KMS-11 (cell line): ENCODE data around the gene GAREM1.
A peak's percentile ranks its signal among the peaks of the same experiment; 100 is the strongest.

ENCODE experiments used
- H2AFZ ChIP-seq: fragments of 200-600 bp; sonication (generic); 2 replicates; pipeline ENCODE4 v1.6.1; 2016; ENCODE audit warnings: antibody characterized with exemption, mixed run types, low read depth
- H3K27ac ChIP-seq: fragments of 200-600 bp; sonication (generic); 2 replicates; pipeline ENCODE4 v1.6.1; 2016; ENCODE audit warnings: mild to moderate bottlenecking, mixed run types
- H3K27me3 ChIP-seq: fragments of 200-600 bp; sonication (generic); 2 replicates; pipeline ENCODE4 v1.6.1; 2017; ENCODE audit warnings: mild to moderate bottlenecking, low read depth, mixed run types, moderate library complexity; ENCODE audit not compliant: insufficient read depth
- H3K36me3 ChIP-seq: fragments of 200-600 bp; sonication (generic); 2 replicates; pipeline ENCODE4 v1.6.1; 2017; ENCODE audit warnings: mild to moderate bottlenecking, mixed run types; ENCODE audit not compliant: insufficient read depth
- H3K4me1 ChIP-seq: fragments of 200-600 bp; sonication (generic); 2 replicates; pipeline ENCODE4 v1.6.1; 2016; ENCODE audit warnings: mild to moderate bottlenecking, low read depth, mixed run types; ENCODE audit not compliant: poor library complexity, severe bottlenecking
- H3K4me2 ChIP-seq: fragments of 200-600 bp; sonication (generic); 2 replicates; pipeline ENCODE4 v1.7.0; 2016; ENCODE audit warnings: mild to moderate bottlenecking, mixed run types
- H3K4me3 ChIP-seq: fragments of 200-600 bp; sonication (generic); IDR thresholded peaks from 2 replicates; pipeline ENCODE4 v1.6.1; 2017; ENCODE audit warnings: low read depth, low read length, mixed read lengths; ENCODE audit not compliant: insufficient read depth
- H3K79me2 ChIP-seq: fragments of 200-600 bp; sonication (generic); 2 replicates; pipeline ENCODE4 v1.6.1; 2016; ENCODE audit warnings: low read depth, mixed run types; ENCODE audit not compliant: insufficient read depth
- H3K9ac ChIP-seq: fragments of 200-600 bp; sonication (generic); 2 replicates; pipeline ENCODE4 v1.6.1; 2016; ENCODE audit warnings: mild to moderate bottlenecking, mixed run types
- H4K20me1 ChIP-seq: fragments of 200-600 bp; sonication (generic); 2 replicates; pipeline ENCODE4 v1.6.1; 2016; ENCODE audit warnings: mild to moderate bottlenecking, mixed run types; ENCODE audit not compliant: insufficient read depth
- CTCF ChIP-seq: fragments of 200-600 bp; sonication (generic); conservative IDR thresholded peaks from 2 replicates; pipeline ENCODE4 v1.6.1; 2017; ENCODE audit warnings: low read depth, mild to moderate bottlenecking, antibody characterized with exemption, low read length, moderate library complexity, mixed read lengths

The GAREM1 gene

DNA sequence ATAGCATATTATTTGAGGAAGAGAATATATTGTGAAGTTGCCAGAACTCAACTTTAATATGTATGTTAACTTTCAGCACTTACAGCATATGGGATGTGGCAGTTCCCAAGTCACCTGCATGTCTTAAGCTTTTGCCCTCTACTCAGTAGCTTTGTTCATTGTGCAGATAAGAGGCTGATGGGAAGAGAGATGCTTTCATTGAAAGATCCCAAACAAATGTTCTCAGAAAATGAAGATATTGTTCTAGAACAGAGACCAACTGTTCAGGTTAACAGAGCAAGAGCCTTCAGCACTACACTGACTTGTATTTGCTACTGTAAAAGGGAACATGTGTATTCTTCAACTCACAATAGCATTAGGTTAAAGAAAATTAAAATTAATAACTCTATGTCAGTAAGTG, 28.1 kb downstream of the GAREM1 start:
- TF ChIP-seq CTCF: no peak
- no peak overlapping the region for H2AFZ ChIP-seq
- no peak overlapping the region for H3K9ac ChIP-seq
- H3K36me3 ChIP-seq: no peaks in the 10 kb centered on the region
- H3K4me1 ChIP-seq: no peaks in the 10 kb centered on the region
- no peaks in the 10 kb centered on the region for H3K79me2 ChIP-seq
- H3K27me3 ChIP-seq: no peaks in the 10 kb centered on the region
- no peak overlapping the region for H3K27ac ChIP-seq
- H4K20me1 ChIP-seq: no peaks in the 10 kb centered on the region
- H3K4me2 ChIP-seq: no peak overlapping the region
- no peak overlapping the region for H3K4me3 ChIP-seq

GRCh38 chr18:32441533-32441932, 29.1 kb downstream of the GAREM1 start:
- no peaks in the 10 kb centered on the region for H4K20me1 ChIP-seq
- H3K27ac ChIP-seq: no peak overlapping the region
- H3K9ac ChIP-seq: no peak overlapping the region
- no peaks in the 10 kb centered on the region for H3K4me1 ChIP-seq
- no peak overlapping the region for H3K4me2 ChIP-seq
- TF ChIP-seq CTCF: no peak
- no peaks in the 10 kb centered on the region for H3K27me3 ChIP-seq
- no peaks in the 10 kb centered on the region for H3K79me2 ChIP-seq
- H2AFZ ChIP-seq: no peak overlapping the region
- no peaks in the 10 kb centered on the region for H3K36me3 ChIP-seq
- H3K4me3 ChIP-seq: no peak overlapping the region

DNA sequence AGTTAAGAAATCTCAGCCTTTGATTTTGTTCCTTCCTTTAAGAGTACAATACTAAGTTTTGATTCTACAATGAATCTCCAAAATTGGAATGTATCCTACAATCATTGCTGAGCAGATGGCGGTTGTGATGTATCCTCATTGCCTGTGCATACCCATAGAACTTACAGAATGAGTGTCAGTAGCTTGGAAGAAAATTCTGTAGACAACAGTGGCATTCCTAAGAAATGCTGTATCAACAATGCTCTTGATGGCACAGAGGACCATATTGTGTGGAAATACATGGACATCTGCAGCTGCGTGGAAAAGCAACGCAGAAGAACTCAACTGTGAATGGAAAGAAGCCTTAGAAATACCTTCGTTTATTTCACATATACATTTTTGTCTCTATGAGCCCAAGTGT, 30.2 kb downstream of the GAREM1 start:
- H2AFZ ChIP-seq: no peak overlapping the region
- H3K9ac ChIP-seq: no peak overlapping the region

DNA sequence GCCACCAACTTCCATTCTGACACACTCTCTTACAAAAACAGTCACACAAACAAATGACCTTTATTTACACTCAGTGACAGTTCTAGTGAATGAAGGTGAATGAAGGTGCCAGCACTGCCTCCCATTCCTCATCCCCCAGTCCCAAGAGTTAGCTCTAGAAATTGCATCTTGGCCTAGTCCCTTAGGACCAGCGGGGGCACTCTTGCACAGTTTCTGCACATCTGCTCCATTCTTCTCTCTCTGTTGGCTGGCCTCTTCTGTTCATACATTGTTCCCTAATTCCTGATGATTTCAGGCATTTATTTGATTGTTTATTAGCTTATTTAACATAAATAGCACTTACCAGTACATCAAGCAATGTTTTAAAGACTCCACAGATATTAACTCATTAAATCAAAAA, 30.9 kb downstream of the GAREM1 start:
- TF ChIP-seq CTCF: peak; percentile 57
- Histone ChIP-seq H3K4me3 (no peak overlapping the region), H3K36me3 (no peaks in the 10 kb centered on the region), H2AFZ (no peak overlapping the region), H3K79me2 (no peaks in the 10 kb centered on the region), H3K9ac (no peak overlapping the region), H3K4me2 (no peak overlapping the region), H3K27ac (no peak overlapping the region), H3K27me3 (no peaks in the 10 kb centered on the region), H3K4me1 (peaks cover 7% of the 10 kb centered on the region), H4K20me1 (no peaks in the 10 kb centered on the region)

More for the DNA sequence above, 30.2 kb downstream of the GAREM1 start:
- Histone ChIP-seq H3K4me1 (peaks cover 5% of the 10 kb centered on the region), H3K4me2 (no peak overlapping the region), H4K20me1 (no peaks in the 10 kb centered on the region), H3K36me3 (no peaks in the 10 kb centered on the region), H3K79me2 (no peaks in the 10 kb centered on the region), H3K27ac (no peak overlapping the region), H3K27me3 (no peaks in the 10 kb centered on the region), H3K4me3 (no peak overlapping the region)
- TF ChIP-seq CTCF: no peak
